Measurements from ENCODE around the gene GNA12. TPM values are rescaled to one million over a fixed set of nuclear protein-coding genes. Genes with fewer than 3 reads are reported as not detected.

GNA12 gene
- total and polyA plus RNA-seq, 2 of the 4 experiments (the other 2 are of a cell fraction), result 14.3 to 93.9 TPM

- POLR2A ChIA-PET (ENCODE audit: unreplicated experiment), result no interaction called here
- in situ Hi-C loops (cut with MboI; ENCODE audit: low sequenced_read_pairs) (no loop called here), dilution Hi-C loops (cut with HindIII; ENCODE audit: low sequenced_read_pairs, unreplicated experiment) (no loop called here), intact Hi-C loops (cut with micrococcal nuclease) (no loop called here)
- Histone ChIP-seq H3K9me3 (ENCODE audit: control insufficient read depth, insufficient read depth, low read length) (no peaks in the 10 kb centered on the region), H3K4me1 (ENCODE audit: control insufficient read depth, insufficient read depth, low read length) (peaks cover 52% of the 10 kb centered on the region), H3K4me2 (ENCODE audit: low read depth, low read length) (peak overlapping the region; percentile 48), H3K18ac (ENCODE audit: low read depth, low read length) (peak overlapping the region; percentile 4; the same call in 1 of the 2 replicates), H2BK15ac (ENCODE audit: low read depth, low read length) (peak overlapping the region; percentile 77; the same call in 1 of the 3 replicates), H3K9ac (ENCODE audit: low read depth, low read length) (peak overlapping the region; percentile 27; the same call in 1 of the 2 replicates), H4K5ac (ENCODE audit: low read depth, low read length) (no peak overlapping the region; the same call in 1 of the 2 replicates), H3K4ac (ENCODE audit: low read depth, low read length) (peak overlapping the region; percentile 67), H2AFZ (replicated peaks; ENCODE audit: low read length, poor library complexity) (no peak overlapping the region), H3K14ac (replicated peaks; ENCODE audit: low read depth, low read length) (peak overlapping the region; percentile 60), H3K79me1 (ENCODE audit: low read depth in 1 of 2, low read length in 2 of 2) (peaks cover 33 to 73% of the 10 kb centered on the region in 2 experiments), H3K4me3 (ENCODE audit: insufficient read depth, low read depth, low read length) (no peak overlapping the region), H3K9me1 (ENCODE audit: insufficient read depth, low read length) (peaks cover 30% of the 10 kb centered on the region), H2BK120ac (ENCODE audit: low read depth, low read length) (peak overlapping the region; percentile 64), H3K36me3 (ENCODE audit: control insufficient read depth, insufficient read depth, low read length) (peaks cover 2% of the 10 kb centered on the region), H2AK5ac (ENCODE audit: low read depth, low read length) (peak overlapping the region; percentile 94), H4K8ac (ENCODE audit: low read depth in 2 of 2, low read length in 2 of 2) (peak overlapping the region; percentile 49 to 87), H2BK20ac (ENCODE audit: low read depth, low read length) (peak overlapping the region; percentile 46), H4K20me1 (ENCODE audit: insufficient read depth, low read length) (peaks cover 9% of the 10 kb centered on the region; the same call in 1 of the 2 replicates), H3K27me3 (ENCODE audit: control insufficient read depth, insufficient read depth, low read length) (no peaks in the 10 kb centered on the region), H2BK5ac (ENCODE audit: low read depth, low read length, poor library complexity, severe bottlenecking) (peak overlapping the region; percentile 87), H3K56ac (ENCODE audit: extremely low read depth, insufficient read depth, low read length) (0 out of 2 replicates have a peak overlapping the region, but pooled peaks have one; percentile 0), H2AK9ac (replicated peaks; ENCODE audit: low read depth, low read length, poor library complexity) (peak overlapping the region; percentile 22), H3K23ac (ENCODE audit: low read depth, low read length) (peak overlapping the region; percentile 84), H4K91ac (ENCODE audit: insufficient read depth, low read depth, low read length) (peak overlapping the region; percentile 83), H3K27ac (ENCODE audit: insufficient read depth, low read length) (peak overlapping the region; percentile 59)
- CTCF ChIA-PET, result no interaction called here
- peak; percentile 37 for DNase-seq
- 91% methylated on average over 4 of the region's 16 CpGs; no CpG with 5 or more reads in 1 of the 2 experiments for WGBS, 2 experiments (ENCODE audit: extremely low coverage in 2 of 2, insufficient read length in 1 of 2)
- TF ChIP-seq CHD1 (IDR thresholded peaks at IDR 0.05; ENCODE audit: low read depth, low read length) (no peak), RCOR1 (IDR thresholded peaks at IDR 0.05; ENCODE audit: insufficient replicate concordance, low read length) (no peak), CEBPB (IDR thresholded peaks at IDR 0.05; ENCODE audit: low read depth, low read length) (no peak), MAFK (IDR thresholded peaks at IDR 0.05; ENCODE audit: low read depth, low read length) (no peak), SMC3 (IDR thresholded peaks at IDR 0.05; ENCODE audit: low read depth, low read length) (no peak), RAD21 (IDR thresholded peaks at IDR 0.05; ENCODE audit: low read length) (no peak), FOS (IDR thresholded peaks at IDR 0.05; ENCODE audit: low read depth, low read length) (no peak)
- no peak for ATAC-seq (ENCODE audit: low read depth)
- no TSS peak for BruUV-seq (replicated peaks)
These were observed 19.2 kb downstream of the GNA12 start for GRCh38 chr7:2824678-2825461.

Measured in IMR-90 (cell line).